Measurements from ENCODE around the gene PACC1.

- TF ChIP-seq CTCF (conservative IDR thresholded peaks at IDR 0.05; ENCODE audit: low read depth, low read length) (no peak), EZH2 (IDR thresholded peaks at IDR 0.05; ENCODE audit: low read length, unreplicated experiment) (no peak)
These were observed 588 bp upstream of the PACC1 start for GRCh38 chr1:212415107-212415841.
